Lower leg skin (tissue), 4 donors: Measurements from ENCODE around the gene SPTLC1. TPM values are rescaled to one million over a fixed set of nuclear protein-coding genes. Genes with fewer than 3 reads are reported as not detected.

Experiments
- DNase-seq, 2 donors: peaks; one replicate each; pipeline ENCODE4 v3.0.0-alpha.2; 2019; ENCODE audit warnings: low spot score in 2 of 2
- H3K4me3 ChIP-seq: fragments of 200-600 bp; sonication (generic); 2 replicates; pipeline ENCODE4 v1.5.1; 2017; ENCODE audit warnings: mild to moderate bottlenecking, low read depth; ENCODE audit not compliant: poor library complexity, severe bottlenecking
- CTCF ChIP-seq, 3 donors: fragments of 450-650 bp; IDR thresholded peaks; one replicate each; pipeline ENCODE4 v1.5.1; 2016; ENCODE audit warnings: antibody characterized with exemption in 3 of 3, mild to moderate bottlenecking in 3 of 3, moderate library complexity in 2 of 3
- POLR2A ChIP-seq, 2 donors: fragments of 450-650 bp; IDR thresholded peaks; one replicate each; pipeline ENCODE4 v1.6.1; 2016 to 2017; ENCODE audit warnings: antibody characterized with exemption in 2 of 2, mild to moderate bottlenecking in 1 of 2, moderate library complexity in 1 of 2
- WGBS, 2 donors: methylation state at CpG; one replicate each; pipeline ENCODE4 v1.1.5; 2018; 5-methylcytosine and 5-hydroxymethylcytosine counted together
- intact Hi-C: fragments of 100-400 bp; cut with DNase I; formaldehyde crosslinking; loops from one replicate; pipeline ENCODE4 v1.15.0; 2023; ENCODE audit warnings: low total_unique reads
- total RNA-seq, 4 donors: library from RNA; depleted of rRNA; stranded (reverse); fragments of >200 nt; gene quantifications; one replicate each; pipeline ENCODE4 v1.1.0, GENCODE V29; 2016

Gene SPTLC1
- total RNA-seq, 4 donors from 2014 or later = 80.5 to 99.6 (median 95.6) TPM

- TF ChIP-seq CTCF (IDR thresholded peaks at IDR 0.05) (no peak), POLR2A (IDR thresholded peaks at IDR 0.05) (no peak)
- DNase-seq = no peak
- no peak overlapping the region for H3K4me3 ChIP-seq
- WGBS, 2 donors = 83 to 92% methylated on average over 5 of the region's 5 CpGs
- intact Hi-C loops = no loop called here
Measured at GRCh38 chr9:92100237-92100911, 14.8 kb downstream of the SPTLC1 start.

DNA sequence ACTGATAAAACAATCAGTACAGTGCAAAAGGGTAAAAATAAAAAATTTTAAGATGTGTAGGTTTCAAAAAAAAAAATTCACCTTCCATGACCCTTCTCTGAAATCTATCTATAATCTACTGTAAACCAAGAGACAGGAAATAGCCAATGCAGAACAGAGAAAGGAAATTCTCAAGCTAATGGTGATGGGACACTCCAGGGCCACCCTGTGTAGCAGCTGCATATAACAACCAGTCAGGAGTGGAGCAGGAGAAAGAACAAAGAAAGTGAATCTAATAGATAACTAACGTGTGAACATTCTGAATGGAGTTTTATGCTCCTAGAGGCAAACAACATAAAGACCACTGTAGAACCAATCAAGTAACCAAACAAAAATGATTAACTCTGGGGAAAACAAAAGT, 16.6 kb downstream of the SPTLC1 start:
- intact Hi-C loops = no loop called here
- 72 to 85% methylated on average over 1 of the region's 1 CpG for WGBS, 2 donors
- TF ChIP-seq CTCF (IDR thresholded peaks at IDR 0.05) (no peak), POLR2A (IDR thresholded peaks at IDR 0.05) (no peak)
- DNase-seq = no peak
- H3K4me3 ChIP-seq = no peak overlapping the region

GRCh38 chr9:92097997-92098482, 17.2 kb downstream of the SPTLC1 start:
- no peak overlapping the region for H3K4me3 ChIP-seq
- WGBS, 2 donors = 37 to 73% methylated on average over 26 of the region's 26 CpGs

DNA sequence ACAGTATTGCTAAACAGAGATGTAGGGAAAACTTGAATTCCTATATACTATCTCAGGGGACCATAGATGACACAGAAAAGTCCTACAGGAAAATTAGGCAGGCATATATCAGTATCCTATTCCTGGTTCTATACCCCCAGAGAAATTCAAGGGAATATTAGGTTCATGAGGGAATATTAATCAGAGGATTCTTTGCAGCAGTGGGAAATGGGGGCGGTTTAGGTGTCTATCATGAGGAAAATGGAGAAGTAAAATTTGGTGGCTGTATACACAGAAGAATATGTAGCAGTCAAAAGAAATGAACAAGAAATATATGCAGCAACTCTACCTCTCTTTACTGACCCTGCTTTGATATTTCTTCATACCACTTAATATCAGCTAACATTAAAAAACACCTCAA, 20.0 kb downstream of the SPTLC1 start:
- intact Hi-C loops = no loop called here
- DNase-seq = no peak
- WGBS, 2 donors = 89 to 96% methylated on average over 1 of the region's 1 CpG
- no peak overlapping the region for H3K4me3 ChIP-seq
- TF ChIP-seq CTCF (IDR thresholded peaks at IDR 0.05) (no peak), POLR2A (IDR thresholded peaks at IDR 0.05) (no peak)

More at GRCh38 chr9:92097997-92098482, 17.2 kb downstream of the SPTLC1 start:
- DNase-seq = peak; percentile 51 to 92
- intact Hi-C loops = no loop called here
- TF ChIP-seq CTCF (IDR thresholded peaks at IDR 0.05) (no peak), POLR2A (IDR thresholded peaks at IDR 0.05) (no peak)

DNA sequence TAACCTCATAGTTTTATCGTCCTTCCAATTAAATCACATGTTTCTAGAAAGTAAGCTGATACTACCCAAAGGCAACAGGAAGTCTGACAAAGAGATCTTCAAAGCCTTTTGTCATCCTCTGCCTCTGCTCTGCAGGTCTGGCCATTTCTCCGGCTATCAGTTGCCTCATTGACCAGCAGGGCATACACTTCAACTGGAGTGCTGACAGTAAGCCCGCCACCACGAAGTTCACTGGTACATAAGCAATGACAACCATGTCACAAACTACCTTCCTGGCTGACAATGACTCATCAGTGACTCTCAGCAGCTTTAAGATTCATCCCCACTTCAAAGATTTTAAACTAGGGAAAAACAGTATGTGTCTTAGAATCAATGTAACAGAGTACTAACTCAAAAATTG, 20.6 kb downstream of the SPTLC1 start:
- TF ChIP-seq POLR2A (IDR thresholded peaks at IDR 0.05) (no peak), CTCF (IDR thresholded peaks at IDR 0.05) (no peak)
- DNase-seq = no peak
- H3K4me3 ChIP-seq = no peak overlapping the region
- intact Hi-C loops = no loop called here
- 88 to 94% methylated on average over 4 of the region's 4 CpGs for WGBS, 2 donors

- TF ChIP-seq POLR2A (IDR thresholded peaks at IDR 0.05) (no peak), CTCF (IDR thresholded peaks at IDR 0.05) (no peak)
- intact Hi-C loops = no loop called here
Measured at GRCh38 chr9:92077888-92078287, 37.3 kb downstream of the SPTLC1 start.

More at GRCh38 chr9:92077888-92078287, 37.3 kb downstream of the SPTLC1 start:
- H3K4me3 ChIP-seq = no peak overlapping the region
- 100% methylated on average over 1 of the region's 1 CpG for WGBS, 2 donors
- no peak for DNase-seq
